Measurements from ENCODE around the gene JADE2.
"Not testable (repeated sequence)": the region's sequence is repeated elsewhere in the genome, so short reads cannot be mapped to it uniquely, and the experiment has no call there.

The JADE2 gene

GRCh38 chr5:134547999-134548658, 22.7 kb downstream of the JADE2 start:
- in situ Hi-C loops (cut with MboI; ENCODE audit: low sequenced_read_pairs), result no loop called here

- in situ Hi-C loops (cut with MboI; ENCODE audit: low sequenced_read_pairs), result no loop called here
These were observed 24.2 kb downstream of the JADE2 start for GRCh38 chr5:134549714-134550113.

- in situ Hi-C loops (cut with MboI; ENCODE audit: low sequenced_read_pairs), result no loop called here
These were observed 25.1 kb downstream of the JADE2 start for GRCh38 chr5:134550271-134551214.

GRCh38 chr5:134551901-134552300, 26.4 kb downstream of the JADE2 start:
- in situ Hi-C loops (cut with MboI; ENCODE audit: low sequenced_read_pairs), result no loop called here

- in situ Hi-C loops (cut with MboI; ENCODE audit: low sequenced_read_pairs), result no loop called here
These were observed 26.8 kb downstream of the JADE2 start for GRCh38 chr5:134552301-134552700.

- in situ Hi-C loops (cut with MboI; ENCODE audit: low sequenced_read_pairs), result not testable (repeated sequence)
These were observed 27.2 kb downstream of the JADE2 start for GRCh38 chr5:134552716-134553115.

- in situ Hi-C loops (cut with MboI; ENCODE audit: low sequenced_read_pairs), result no loop called here
These were observed 28.4 kb downstream of the JADE2 start for GRCh38 chr5:134553821-134554267.

- in situ Hi-C loops (cut with MboI; ENCODE audit: low sequenced_read_pairs), result no loop called here
These were observed 29.1 kb downstream of the JADE2 start for GRCh38 chr5:134554319-134555222.

GRCh38 chr5:134555223-134555889, 29.9 kb downstream of the JADE2 start:
- in situ Hi-C loops (cut with MboI; ENCODE audit: low sequenced_read_pairs), result no loop called here

- in situ Hi-C loops (cut with MboI; ENCODE audit: low sequenced_read_pairs), result no loop called here
These were observed 30.4 kb downstream of the JADE2 start for GRCh38 chr5:134555890-134556311.

GRCh38 chr5:134556588-134556987, 31.1 kb downstream of the JADE2 start:
- in situ Hi-C loops (cut with MboI; ENCODE audit: low sequenced_read_pairs), result not testable (repeated sequence)

GRCh38 chr5:134556994-134557393, 31.5 kb downstream of the JADE2 start:
- in situ Hi-C loops (cut with MboI; ENCODE audit: low sequenced_read_pairs), result no loop called here

- in situ Hi-C loops (cut with MboI; ENCODE audit: low sequenced_read_pairs), result no loop called here
These were observed 34.2 kb downstream of the JADE2 start for GRCh38 chr5:134559672-134560071.

- in situ Hi-C loops (cut with MboI; ENCODE audit: low sequenced_read_pairs), result no loop called here
These were observed 35.2 kb downstream of the JADE2 start for GRCh38 chr5:134560698-134561097.

GRCh38 chr5:134561871-134562296, 36.4 kb downstream of the JADE2 start:
- in situ Hi-C loops (cut with MboI; ENCODE audit: low sequenced_read_pairs), result no loop called here

- in situ Hi-C loops (cut with MboI; ENCODE audit: low sequenced_read_pairs), result no loop called here
These were observed 37.8 kb downstream of the JADE2 start for GRCh38 chr5:134563221-134563620.

- in situ Hi-C loops (cut with MboI; ENCODE audit: low sequenced_read_pairs), result no loop called here
These were observed 38.5 kb downstream of the JADE2 start for GRCh38 chr5:134563962-134564361.

GRCh38 chr5:134564396-134564795, 38.9 kb downstream of the JADE2 start:
- in situ Hi-C loops (cut with MboI; ENCODE audit: low sequenced_read_pairs), result no loop called here

- in situ Hi-C loops (cut with MboI; ENCODE audit: low sequenced_read_pairs), result no loop called here
These were observed 40.6 kb downstream of the JADE2 start for GRCh38 chr5:134565791-134566740.
